Measurements from ENCODE around the gene RRP1B. TPM values are rescaled to one million over a fixed set of nuclear protein-coding genes. Genes with fewer than 3 reads are reported as not detected.

RRP1B gene
- total RNA-seq, 1 donor from 2014 or later = 34.0 TPM

DNA sequence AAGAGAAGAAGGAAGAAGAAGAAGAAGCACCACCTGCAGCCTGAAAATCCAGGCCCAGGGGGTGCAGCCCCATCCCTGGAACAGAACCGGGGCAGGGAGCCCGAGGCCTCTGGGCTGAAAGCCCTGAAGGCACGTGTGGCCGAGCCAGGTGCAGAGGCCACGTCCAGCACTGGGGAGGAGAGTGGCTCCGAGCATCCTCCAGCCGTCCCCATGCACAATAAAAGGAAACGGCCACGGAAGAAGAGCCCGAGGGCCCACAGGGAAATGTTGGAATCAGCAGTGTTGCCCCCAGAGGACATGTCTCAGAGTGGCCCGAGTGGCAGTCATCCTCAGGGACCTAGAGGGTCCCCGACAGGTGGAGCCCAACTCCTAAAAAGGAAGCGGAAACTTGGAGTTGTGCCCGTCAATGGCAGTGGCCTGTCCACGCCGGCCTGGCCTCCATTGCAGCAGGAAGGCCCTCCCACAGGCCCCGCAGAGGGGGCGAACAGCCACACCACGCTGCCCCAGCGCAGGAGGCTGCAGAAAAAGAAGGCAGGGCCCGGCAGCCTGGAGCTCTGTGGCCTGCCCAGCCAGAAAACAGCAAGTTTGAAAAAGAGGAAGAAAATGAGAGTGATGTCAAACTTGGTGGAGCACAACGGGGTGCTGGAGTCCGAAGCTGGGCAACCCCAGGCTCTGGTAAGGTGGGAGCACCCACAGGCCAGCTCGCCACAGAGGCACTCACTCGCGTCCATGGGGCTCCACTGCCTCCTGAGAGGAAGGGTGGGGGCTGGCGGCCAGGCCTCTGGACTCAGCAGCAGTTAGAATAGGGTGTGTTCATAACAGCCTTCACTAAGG lies 28.4 kb downstream of the RRP1B start:
- Mint-ChIP-seq H3K9me3 (ENCODE audit: unreplicated experiment) (no peaks in the 10 kb centered on the region), H3K4me1 (ENCODE audit: low read depth, unreplicated experiment) (peaks cover 4% of the 10 kb centered on the region), H3K27me3 (ENCODE audit: low read depth, unreplicated experiment) (no peaks in the 10 kb centered on the region), H3K27ac (ENCODE audit: unreplicated experiment) (no peak overlapping the region), H3K4me3 (ENCODE audit: unreplicated experiment) (no peak overlapping the region), H3K36me3 (ENCODE audit: low read depth, unreplicated experiment) (peaks cover 9% of the 10 kb centered on the region)
- Histone ChIP-seq H4K20me1 (ENCODE audit: insufficient read depth, low read length) (no peaks in the 10 kb centered on the region), H3K27me3 (ENCODE audit: insufficient read depth, low read length) (no peaks in the 10 kb centered on the region), H3K9me3 (ENCODE audit: insufficient read depth, low read depth, low read length) (no peaks in the 10 kb centered on the region), H2AFZ (ENCODE audit: low read depth, low read length) (no peak overlapping the region), H3K79me2 (ENCODE audit: insufficient read depth, low read length) (no peaks in the 10 kb centered on the region), H3K4me1 (ENCODE audit: insufficient read depth, low read length) (no peaks in the 10 kb centered on the region), H3K36me3 (ENCODE audit: insufficient read depth, low read length) (peaks cover 28% of the 10 kb centered on the region), H3K4me3 (ENCODE audit: insufficient read depth, low read depth, low read length) (no peak overlapping the region), H3K9ac (ENCODE audit: low read length) (no peak overlapping the region), H3K4me2 (ENCODE audit: low read length) (no peak overlapping the region), H3K27ac (ENCODE audit: low read depth, low read length) (no peak overlapping the region)
- DNase-seq (ENCODE audit: low read depth) (no peak), FAIRE-seq (no peak)
- TF ChIP-seq EZH2 (IDR thresholded peaks at IDR 0.05; ENCODE audit: insufficient read depth, low read length) = no peak
- TF ChIP-seq CTCF (IDR thresholded peaks at IDR 0.05; ENCODE audit: insufficient read depth, low read depth, low read length) = no peak

DNA sequence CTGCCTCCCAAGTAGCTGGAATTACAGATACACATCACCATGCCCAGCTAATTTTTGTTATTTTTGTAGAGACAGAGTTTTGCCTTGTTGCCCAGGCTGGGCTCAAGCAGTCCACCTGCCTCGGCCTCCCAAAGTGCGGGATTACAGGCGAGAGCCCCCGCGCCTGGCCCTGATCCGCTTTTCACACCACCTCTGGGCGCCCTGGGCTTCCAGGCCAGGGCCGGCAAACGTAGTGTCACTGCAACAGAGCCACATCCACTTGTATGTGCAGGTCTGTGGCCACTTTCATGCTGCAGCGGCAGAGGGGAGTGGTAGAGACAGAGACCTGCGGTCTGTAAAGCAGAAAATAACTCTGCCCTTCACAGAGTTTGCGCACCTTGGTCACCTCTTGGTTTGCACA lies 29.5 kb downstream of the RRP1B start:
- no peaks in the 10 kb centered on the region for H4K20me1 ChIP-seq (ENCODE audit: insufficient read depth, low read length)
- H3K27me3 Mint-ChIP-seq (ENCODE audit: low read depth, unreplicated experiment) = no peaks in the 10 kb centered on the region
- FAIRE-seq (no peak), DNase-seq (ENCODE audit: low read depth) (no peak)
- H3K79me2 ChIP-seq (ENCODE audit: insufficient read depth, low read length) = no peaks in the 10 kb centered on the region
- H3K4me3 Mint-ChIP-seq (ENCODE audit: unreplicated experiment) = no peak overlapping the region
- no peak overlapping the region for H3K4me3 ChIP-seq (ENCODE audit: insufficient read depth, low read depth, low read length)
- H3K36me3 ChIP-seq (ENCODE audit: insufficient read depth, low read length) = peaks cover 24% of the 10 kb centered on the region
- H2AFZ ChIP-seq (ENCODE audit: low read depth, low read length) = no peak overlapping the region
- H3K9me3 ChIP-seq (ENCODE audit: insufficient read depth, low read depth, low read length) = no peaks in the 10 kb centered on the region
- no peaks in the 10 kb centered on the region for H3K9me3 Mint-ChIP-seq (ENCODE audit: unreplicated experiment)
- TF ChIP-seq CTCF (IDR thresholded peaks at IDR 0.05; ENCODE audit: insufficient read depth, low read depth, low read length) = no peak
- TF ChIP-seq EZH2 (IDR thresholded peaks at IDR 0.05; ENCODE audit: insufficient read depth, low read length) = no peak
- H3K36me3 Mint-ChIP-seq (ENCODE audit: low read depth, unreplicated experiment) = peaks cover 9% of the 10 kb centered on the region
- no peaks in the 10 kb centered on the region for H3K27me3 ChIP-seq (ENCODE audit: insufficient read depth, low read length)
- no peak overlapping the region for H3K27ac Mint-ChIP-seq (ENCODE audit: unreplicated experiment)
- no peak overlapping the region for H3K4me2 ChIP-seq (ENCODE audit: low read length)
- peaks cover 4% of the 10 kb centered on the region for H3K4me1 Mint-ChIP-seq (ENCODE audit: low read depth, unreplicated experiment)
- no peaks in the 10 kb centered on the region for H3K4me1 ChIP-seq (ENCODE audit: insufficient read depth, low read length)
- no peak overlapping the region for H3K9ac ChIP-seq (ENCODE audit: low read length)
- H3K27ac ChIP-seq (ENCODE audit: low read depth, low read length) = no peak overlapping the region
